B cell (primary cell): ENCODE measurements around the gene FRMPD2. TPM values are rescaled to one million over a fixed set of nuclear protein-coding genes. Genes with fewer than 3 reads are reported as not detected.

Experiments
- ATAC-seq: fragments of 200-7000 bp; cut with Tn5 transposase; one replicate; pipeline ENCODE4 v1.10.0; 2021; ENCODE audit warnings: low read depth, mild to moderate bottlenecking, moderate number of reproducible peaks, moderate library complexity
- CTCF ChIA-PET: fragments of 350-600 bp; sonication (Branson Sonifier 250); formaldehyde crosslinking; loops from one replicate; lab custom pipeline; 2021; ENCODE audit warnings: antibody characterized with exemption, inconsistent platforms; lab: Charles Lee
- POLR2A ChIA-PET: fragments of 350-600 bp; sonication (Branson Sonifier 250); formaldehyde crosslinking; loops from one replicate; lab custom pipeline; 2021; ENCODE audit warnings: antibody characterized with exemption; lab: Charles Lee
- DNase-seq: peaks from one replicate; pipeline ENCODE4 v3.0.0; 2013
- H2AFZ ChIP-seq: 2 replicates; pipeline ENCODE4 v1.6.1; 2012; ENCODE audit warnings: mild to moderate bottlenecking, low read depth, low read length; ENCODE audit not compliant: insufficient read depth, poor library complexity, severe bottlenecking
- H3K27ac ChIP-seq, 2 donors: 1 replicate in 1 of 2; 2 replicates in 1 of 2; pipeline ENCODE4 v1.5.1; 2012 to 2013; ENCODE audit warnings: low read length in 2 of 2, mild to moderate bottlenecking in 2 of 2, moderate library complexity in 1 of 2
- H3K27me3 ChIP-seq, 4 experiments: fragments of 200-600 bp in 1 of 4; sonication (generic) in 1 of 4; replicated peaks in 1 of 4; 1 replicate in 2 of 4; 2 replicates in 2 of 4; pipeline versions ENCODE4 v1.6.1 to v1.7.0; 2013 to 2016; ENCODE audit warnings: low read length in 3 of 4, mild to moderate bottlenecking in 2 of 4, mixed read lengths in 1 of 4, moderate library complexity in 1 of 4; ENCODE audit not compliant: insufficient read depth in 4 of 4, control insufficient read depth in 3 of 4; ENCODE audit errors: control extremely low read depth in 1 of 4
- H3K36me3 ChIP-seq, 2 experiments: replicated peaks in 1 of 2; 1 replicate in 1 of 2; 2 replicates in 1 of 2; pipeline versions ENCODE4 v1.6.1 to v1.7.1; 2013; ENCODE audit warnings: low read length in 1 of 2; ENCODE audit not compliant: insufficient read depth in 2 of 2, control insufficient read depth in 1 of 2; ENCODE audit errors: control extremely low read depth in 1 of 2, extremely low read depth in 1 of 2
- H3K4me1 ChIP-seq, 2 donors: fragments of 200-600 bp in 1 of 2; sonication (generic) in 1 of 2; 1 replicate in 1 of 2; 2 replicates in 1 of 2; pipeline versions ENCODE4 v1.5.1 to v1.6.1; 2013 to 2017; ENCODE audit warnings: low read length in 2 of 2; ENCODE audit not compliant: control insufficient read depth in 2 of 2, insufficient read depth in 2 of 2
- H3K4me2 ChIP-seq: replicated peaks from 2 replicates; pipeline ENCODE3; 2012; ENCODE audit warnings: mild to moderate bottlenecking, low read depth, low read length; ENCODE audit not compliant: poor library complexity, severe bottlenecking
- H3K4me3 ChIP-seq, 5 experiments: fragments of 200-600 bp in 1 of 5; sonication (generic) in 1 of 5; 1 replicate in 3 of 5; 2 replicates in 2 of 5; pipeline versions ENCODE4 v1.5.1 to v1.7.0; 2011 to 2016; ENCODE audit warnings: low read length in 4 of 5, mild to moderate bottlenecking in 4 of 5, low read depth in 2 of 5, control low read depth in 1 of 5, moderate library complexity in 1 of 5; ENCODE audit not compliant: insufficient read depth in 1 of 5; ENCODE audit errors: control extremely low read depth in 1 of 5, extremely low read depth in 1 of 5
- H3K79me2 ChIP-seq: fragments of 200-600 bp; sonication (generic); one replicate; pipeline ENCODE4 v1.6.0; 2016; ENCODE audit warnings: low read length; ENCODE audit not compliant: control insufficient read depth, insufficient read depth
- H3K9ac ChIP-seq: fragments of 200-600 bp; sonication (generic); 2 replicates; pipeline ENCODE4 v1.6.1; 2017; ENCODE audit warnings: mild to moderate bottlenecking, low read length, moderate library complexity
- H3K9me3 ChIP-seq, 3 donors: one replicate each; pipeline versions ENCODE4 v1.6.1 to v1.7.1; 2013; ENCODE audit warnings: low read length in 2 of 3; ENCODE audit not compliant: control insufficient read depth in 2 of 3, insufficient read depth in 1 of 3; ENCODE audit errors: control extremely low read depth in 1 of 3
- H4K20me1 ChIP-seq: 2 replicates; pipeline ENCODE4 v1.6.0; 2012; ENCODE audit warnings: mild to moderate bottlenecking, low read length; ENCODE audit not compliant: insufficient read depth, control insufficient read depth, poor library complexity, severe bottlenecking
- H3K27ac Mint-ChIP-seq: one replicate; pipeline ENCODE4 v1.8.0; 2021; ENCODE audit warnings: mixed read lengths
- H3K27me3 Mint-ChIP-seq: one replicate; pipeline ENCODE4 v1.8.0; 2021; ENCODE audit warnings: mixed read lengths
- H3K4me1 Mint-ChIP-seq: one replicate; pipeline ENCODE4 v1.8.0; 2021; ENCODE audit warnings: mixed read lengths
- H3K4me3 Mint-ChIP-seq: one replicate; pipeline ENCODE4 v1.8.0; 2021; ENCODE audit warnings: mixed read lengths
- H3K9me3 Mint-ChIP-seq: one replicate; pipeline ENCODE4 v1.8.0; 2022; ENCODE audit warnings: mixed read lengths; ENCODE audit not compliant: insufficient read depth
- CTCF ChIP-seq: fragments of 200-600 bp; IDR thresholded peaks from one replicate; pipeline ENCODE4 v1.8.0; 2022; ENCODE audit warnings: antibody characterized with exemption, mild to moderate bottlenecking
- EZH2 ChIP-seq: IDR thresholded peaks from 2 replicates; pipeline ENCODE4 v1.6.1; 2012; ENCODE audit warnings: borderline replicate concordance, low read depth, mild to moderate bottlenecking, moderate library complexity, low read length; ENCODE audit not compliant: insufficient read depth, poor library complexity, severe bottlenecking
- WGBS: methylation state at CpG from one replicate; pipeline ENCODE4 v1.1.5; 2013; ENCODE audit warnings: missing lambda C conversion rate; ENCODE audit not compliant: insufficient coverage; 5-methylcytosine and 5-hydroxymethylcytosine counted together
- intact Hi-C: fragments of 100-400 bp; cut with micrococcal nuclease; formaldehyde crosslinking; loops from one replicate; pipeline ENCODE4 v1.10.0; 2022
- polyA plus RNA-seq: library from polyadenylated mRNA; depleted of rRNA; stranded (reverse); fragments of >200 nt; gene quantifications from 2 replicates; pipeline ENCODE4 v1.2.3, GENCODE V29; 2012
- total RNA-seq, 2 donors: library from RNA; stranded (reverse); fragments of 120-200 nt in 1 of 2; gene quantifications; 1 replicate in 1 of 2; 2 replicates in 1 of 2; pipeline versions ENCODE4 v1.2.3 to v1.2.4, GENCODE V29; 2013 to 2022

Gene FRMPD2
- total and polyA plus RNA-seq, 2 donors (not counting 1 experiment from before 2014, with no cell fraction given): not detected

GRCh38 chr10:48210391-48210790 lies 64.1 kb downstream of the FRMPD2 start:
- H3K79me2 ChIP-seq: no peaks in the 10 kb centered on the region
- H3K4me1 ChIP-seq: no peaks in the 10 kb centered on the region
- no peaks in the 10 kb centered on the region for H4K20me1 ChIP-seq
- H3K9me3 ChIP-seq: peaks cover 0 to 5% (median 0%) of the 10 kb centered on the region in 3 donors
- Mint-ChIP-seq H3K4me3 (no peak overlapping the region), H3K4me1 (no peaks in the 10 kb centered on the region), H3K27ac (no peak overlapping the region), H3K9me3 (no peaks in the 10 kb centered on the region), H3K27me3 (peaks cover 33% of the 10 kb centered on the region)
- H3K27ac ChIP-seq: no peak overlapping the region
- H3K27me3 ChIP-seq: peaks cover 0 to 4% (median 0%) of the 10 kb centered on the region in 4 experiments
- no peak overlapping the region for H3K9ac ChIP-seq
- no peak for DNase-seq
- CTCF ChIA-PET: no interaction called here
- WGBS: 97% methylated on average over 9 of the region's 9 CpGs
- H3K36me3 ChIP-seq: no peaks in the 10 kb centered on the region
- TF ChIP-seq EZH2 (no peak), CTCF (no peak)
- ATAC-seq: no peak
- H3K4me3 ChIP-seq: no peak overlapping the region
- H3K4me2 ChIP-seq: no peak overlapping the region
- no peak overlapping the region for H2AFZ ChIP-seq
- intact Hi-C loops: no loop called here
- POLR2A ChIA-PET: no interaction called here

GRCh38 chr10:48209241-48209640 lies 65.3 kb downstream of the FRMPD2 start:
- ChIA-PET CTCF (no interaction called here), POLR2A (no interaction called here)
- no peak overlapping the region for H3K4me3 Mint-ChIP-seq

More at GRCh38 chr10:48209241-48209640, 65.3 kb downstream of the FRMPD2 start:
- no peak overlapping the region for H3K4me3 ChIP-seq
- ATAC-seq (no peak), DNase-seq (no peak)
- no peak overlapping the region for H3K27ac ChIP-seq
- no peaks in the 10 kb centered on the region for H4K20me1 ChIP-seq
- H3K4me2 ChIP-seq: no peak overlapping the region
- H3K79me2 ChIP-seq: no peaks in the 10 kb centered on the region
- H3K9ac ChIP-seq: no peak overlapping the region
- H3K9me3 ChIP-seq: no peaks in the 10 kb centered on the region
- Mint-ChIP-seq H3K9me3 (no peaks in the 10 kb centered on the region), H3K4me1 (peaks cover 5% of the 10 kb centered on the region), H3K27ac (no peak overlapping the region), H3K27me3 (peaks cover 33% of the 10 kb centered on the region)
- intact Hi-C loops: no loop called here
- H3K4me1 ChIP-seq: no peaks in the 10 kb centered on the region
- H2AFZ ChIP-seq: no peak overlapping the region
- peaks cover 0 to 4% (median 0%) of the 10 kb centered on the region in 4 experiments for H3K27me3 ChIP-seq
- H3K36me3 ChIP-seq: no peaks in the 10 kb centered on the region
- TF ChIP-seq EZH2 (no peak), CTCF (no peak)
- WGBS: 100% methylated on average over 1 of the region's 2 CpGs
